NCI-H2196 treated with DMSO at 0.1 percent for 48 hours (cell line): Measurements from ENCODE around the gene IFI6.
"Not testable (repeated sequence)": the region's sequence is repeated elsewhere in the genome, so short reads cannot be mapped to it uniquely, and the experiment has no call there.

Experiments used
- DNase-seq: peaks from one replicate; lab custom pipeline; 2025; ENCODE audit not compliant: unreplicated experiment; lab: John Stamatoyannopoulos, UW

Gene IFI6

DNA sequence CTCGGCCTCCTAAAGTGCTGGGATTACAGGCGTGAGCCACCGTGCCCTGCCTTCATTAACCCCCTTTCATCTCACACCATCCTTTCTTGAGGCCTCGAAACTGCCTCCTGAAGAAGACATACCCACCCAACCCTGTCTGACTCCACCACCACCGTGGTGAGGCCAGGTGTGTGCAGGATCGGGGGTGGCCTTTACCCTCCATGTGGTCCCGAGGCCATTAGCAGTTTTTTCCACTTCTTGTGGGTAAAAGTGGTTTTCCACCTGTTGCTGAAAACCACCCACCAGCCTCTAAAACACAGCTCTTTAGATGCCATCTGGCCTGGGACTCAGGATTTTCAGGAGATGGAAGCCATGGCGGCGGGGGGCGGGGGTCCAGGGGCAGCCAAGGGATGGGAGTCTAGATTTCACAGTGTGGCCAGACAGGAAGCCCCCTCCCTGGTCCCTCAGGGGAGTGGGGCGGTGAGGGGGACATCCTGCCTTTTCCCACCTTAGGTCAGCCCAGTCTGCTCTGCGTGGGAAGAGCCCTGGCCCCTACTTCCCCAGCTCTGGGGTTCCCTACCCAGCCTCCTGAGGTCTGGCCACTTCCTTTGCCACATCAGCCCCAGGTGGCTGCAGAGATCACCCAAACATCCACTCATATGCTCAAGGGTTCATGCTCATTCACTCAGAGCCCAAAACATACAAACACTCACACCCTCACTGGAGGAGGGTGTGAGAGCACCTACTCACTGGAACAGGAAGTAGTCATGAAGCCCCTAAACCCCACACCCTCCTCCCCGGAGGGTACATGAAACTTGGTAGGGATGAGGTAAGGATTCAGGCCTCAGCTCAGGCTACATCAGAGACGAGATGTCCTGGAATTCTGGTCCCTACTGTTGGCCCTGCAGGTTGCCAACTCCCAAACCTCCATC lies 39.4 kb downstream of the IFI6 start:
- no peak for DNase-seq

GRCh38 chr1:27630859-27631491 lies 41.0 kb downstream of the IFI6 start:
- no peak for DNase-seq

GRCh38 chr1:27628712-27629111 lies 43.3 kb downstream of the IFI6 start:
- no peak for DNase-seq

DNA sequence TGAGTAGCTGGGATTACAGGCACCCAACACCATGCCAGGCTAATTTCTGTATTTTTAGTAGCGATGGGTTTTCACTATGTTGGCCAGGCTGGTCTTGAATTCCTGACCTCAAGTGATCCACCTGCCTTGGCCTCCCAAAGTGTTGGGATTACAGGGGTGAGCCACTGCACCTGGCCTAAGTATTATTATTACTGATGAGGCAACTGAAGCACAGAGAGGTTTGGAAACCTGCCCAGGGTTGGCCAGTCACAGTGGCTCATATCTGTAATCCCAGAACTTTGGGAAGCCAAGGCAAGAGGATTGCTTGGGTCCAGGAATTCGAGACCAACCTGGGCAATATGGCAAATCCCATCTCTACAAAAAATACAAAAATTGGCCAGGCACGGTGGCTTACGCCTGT lies 44.3 kb downstream of the IFI6 start:
- DNase-seq, result not testable (repeated sequence)

DNA sequence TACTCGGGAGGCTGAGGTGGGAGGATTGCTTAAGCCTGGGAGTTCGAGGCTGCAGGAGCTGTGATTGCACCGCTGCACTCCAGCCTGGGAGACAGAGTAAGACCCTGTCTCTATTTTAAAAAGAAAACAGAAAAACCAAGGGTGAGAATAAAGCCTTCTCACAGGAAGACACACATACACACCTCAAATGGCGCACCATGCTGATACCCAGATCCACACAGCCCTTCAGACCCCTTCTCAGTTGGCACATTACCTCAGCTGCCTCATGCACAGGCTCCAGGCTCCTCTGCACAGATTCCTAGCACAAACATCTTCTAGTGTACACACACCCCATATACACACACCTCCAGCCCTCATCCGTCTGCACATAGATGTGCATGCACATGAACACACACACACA lies 44.9 kb downstream of the IFI6 start:
- DNase-seq, result no peak

DNA sequence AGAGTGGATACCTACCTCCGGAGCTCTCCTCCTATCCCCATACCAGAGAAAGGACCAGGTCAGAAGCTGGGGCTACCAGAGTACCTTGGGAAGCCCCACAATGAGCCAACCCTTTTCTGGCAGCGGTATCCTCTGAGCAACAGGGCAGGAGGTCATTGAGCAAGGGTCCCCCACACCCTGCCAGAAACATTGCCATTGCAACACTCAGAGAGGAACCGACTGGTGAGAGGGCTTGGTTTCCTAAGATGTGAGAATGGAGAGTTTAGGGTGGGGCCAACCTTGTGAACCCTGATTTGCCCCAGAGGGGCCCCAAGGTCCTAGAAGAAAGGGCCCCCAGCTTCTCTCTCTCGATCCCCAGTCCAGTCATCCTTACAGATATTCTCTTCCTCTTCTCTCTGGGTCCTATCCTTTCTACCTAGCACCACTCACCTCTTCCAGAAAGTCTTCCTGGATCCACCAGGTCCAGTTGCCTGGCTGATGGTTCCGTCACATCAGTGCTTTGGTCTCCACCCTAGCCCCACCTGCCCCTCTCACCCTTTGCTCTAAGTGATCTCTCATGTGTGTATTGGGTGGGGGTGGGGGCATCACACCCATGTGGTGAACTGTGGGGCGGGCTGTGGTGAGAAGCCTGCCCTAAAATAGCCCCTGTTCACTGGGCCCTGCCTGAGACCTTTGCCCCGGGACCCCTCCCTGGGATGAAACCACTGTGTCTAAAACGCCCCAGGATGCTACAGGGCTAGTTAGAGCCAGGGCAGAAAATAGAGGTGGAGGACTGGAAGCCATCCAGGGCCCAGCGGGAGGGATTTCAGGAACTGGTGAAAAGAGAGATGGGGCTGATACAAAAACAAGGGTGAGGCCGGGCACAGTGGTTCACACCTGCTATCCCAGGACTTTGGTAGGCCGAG lies 45.7 kb downstream of the IFI6 start:
- no peak for DNase-seq

GRCh38 chr1:27624467-27625178 lies 47.4 kb downstream of the IFI6 start:
- peak; percentile 44 for DNase-seq

DNA sequence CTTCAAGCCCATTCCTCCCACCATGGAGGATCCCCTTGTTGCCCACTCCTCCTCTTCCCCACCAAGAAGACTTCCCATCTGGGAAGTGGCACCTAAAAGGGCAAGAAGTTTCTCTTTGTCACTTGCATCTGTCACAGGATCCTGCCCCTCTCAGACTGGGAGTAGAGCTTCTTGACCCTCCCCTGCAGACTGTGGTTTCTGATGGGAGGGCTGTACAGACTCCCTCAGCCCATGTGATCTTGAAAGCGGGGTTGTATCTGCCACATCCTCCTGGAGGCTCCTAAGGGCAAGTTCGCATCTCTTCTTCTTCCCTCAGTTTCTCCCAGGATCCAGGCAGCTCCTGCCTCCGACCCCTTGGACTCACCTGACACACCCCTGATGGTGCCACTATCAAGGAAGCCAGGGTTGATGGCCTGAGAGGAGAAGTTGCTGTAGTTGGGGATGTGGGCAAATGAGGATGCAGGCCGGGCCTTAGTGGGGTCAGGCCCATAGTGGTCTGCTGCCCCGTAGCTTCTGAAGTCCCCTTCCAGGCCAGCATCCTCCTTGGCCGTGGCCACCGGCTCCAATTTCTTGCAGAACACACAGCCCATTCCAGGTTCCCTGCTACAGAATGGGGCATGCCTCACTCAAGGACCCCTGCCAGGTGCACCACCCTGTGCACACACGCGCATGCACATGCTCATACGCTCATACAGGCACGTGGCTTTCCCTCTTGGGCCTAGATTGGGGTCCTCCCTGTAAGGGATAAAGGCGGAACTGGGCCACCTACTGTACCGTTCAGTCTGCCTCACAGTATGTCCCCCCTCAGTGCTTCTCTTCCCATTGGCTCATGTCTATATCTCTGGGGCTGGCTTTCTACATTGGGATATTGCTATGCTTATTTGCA lies 48.4 kb downstream of the IFI6 start:
- DNase-seq, result no peak

- no peak for DNase-seq
Observed at GRCh38 chr1:27622828-27623227, 49.2 kb downstream of the IFI6 start.

- DNase-seq, result no peak
Observed at GRCh38 chr1:27621051-27621920, 50.7 kb downstream of the IFI6 start.

DNA sequence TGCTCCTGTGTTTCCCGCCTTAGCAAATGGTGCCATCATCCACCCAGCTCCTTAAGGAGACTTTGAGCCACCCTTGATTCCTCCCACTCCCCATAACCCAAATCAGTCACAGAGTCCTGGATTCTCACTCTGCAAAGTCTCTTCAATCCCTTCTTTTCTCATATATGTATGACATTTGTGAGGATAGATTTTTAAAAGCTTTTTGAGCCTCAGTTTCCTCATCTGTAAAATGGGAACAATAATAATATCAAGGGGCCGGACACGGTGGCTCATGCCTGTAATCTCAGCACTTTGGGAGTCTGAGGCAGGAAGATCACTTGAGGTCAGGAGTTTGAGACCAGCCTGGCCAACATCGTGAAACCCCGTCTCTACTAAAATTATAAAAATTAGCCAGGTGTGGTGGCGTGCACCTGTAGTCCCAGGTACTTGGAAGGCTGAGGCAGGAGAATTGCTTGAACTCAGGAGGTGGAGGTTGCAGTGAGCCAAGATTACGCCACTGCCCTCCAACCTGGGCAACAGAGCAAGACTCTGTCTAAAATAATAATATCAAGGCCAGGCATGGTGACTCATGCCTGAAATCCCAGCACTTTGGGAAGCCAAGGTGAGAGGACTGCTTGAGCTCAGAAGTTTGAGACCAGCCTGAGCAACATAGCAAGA lies 52.1 kb downstream of the IFI6 start:
- not testable (repeated sequence) for DNase-seq

- DNase-seq, result no peak
Observed at GRCh38 chr1:27618341-27619082, 53.5 kb downstream of the IFI6 start.

DNA sequence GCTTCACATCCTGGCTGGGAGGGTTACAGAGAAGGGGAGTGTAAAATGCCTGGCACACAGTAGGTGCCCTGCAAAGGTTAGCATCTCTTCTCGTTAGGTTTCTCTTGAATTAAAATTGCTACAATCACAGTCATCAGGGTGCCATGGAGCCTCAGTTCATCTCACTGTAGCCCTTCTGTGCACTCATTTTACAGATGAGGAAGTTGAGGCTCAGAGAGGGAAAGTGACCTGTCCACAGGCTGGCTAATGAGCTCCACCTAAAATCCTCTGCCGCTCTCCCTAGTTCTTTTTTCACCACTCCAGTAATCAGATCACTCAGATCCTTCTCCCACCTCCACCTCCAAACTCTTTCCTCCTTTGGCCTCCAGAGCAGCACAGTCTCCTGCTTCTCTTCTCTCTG lies 54.6 kb downstream of the IFI6 start:
- DNase-seq, result no peak

DNA sequence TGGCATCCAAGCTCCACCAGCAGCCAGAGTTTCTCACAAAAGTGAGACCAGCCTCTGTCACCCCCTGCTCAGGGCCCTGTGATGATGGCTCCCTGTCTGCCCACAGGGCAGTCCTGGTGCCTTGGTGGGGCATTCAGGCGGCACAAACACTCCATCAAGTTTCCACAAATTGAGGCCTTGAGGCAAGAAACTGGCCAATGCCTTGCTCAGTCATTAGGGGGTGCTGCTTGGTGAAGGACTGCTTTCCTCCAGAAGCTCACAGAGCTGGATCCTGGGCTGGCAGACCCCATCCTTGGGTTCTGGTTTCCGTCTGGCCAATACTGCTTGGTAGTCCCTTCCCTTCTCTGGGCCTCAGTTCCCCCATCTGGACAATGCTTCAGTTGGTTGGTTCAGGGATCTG lies 55.6 kb downstream of the IFI6 start:
- DNase-seq, result no peak
